BJ (cell line): ENCODE data around the gene FRMD4A. TPM values are rescaled to one million over a fixed set of nuclear protein-coding genes. Genes with fewer than 3 reads are reported as not detected.
A peak's percentile ranks its signal among the peaks of the same experiment; 100 is the strongest.

Experiments used
- CTCF ChIA-PET: fragments of 350-600 bp; formaldehyde crosslinking; extraction: SDS; loops from one replicate; lab custom pipeline; 2021; ENCODE audit warnings: antibody characterized with exemption, inconsistent platforms; lab: Yijun Ruan, JAX
- POLR2A ChIA-PET: fragments of 300-600 bp; sonication (Branson Sonifier 250); formaldehyde crosslinking; extraction: SDS; loops from one replicate; lab custom pipeline; 2021; ENCODE audit warnings: antibody characterized with exemption; lab: Charles Lee
- DNase-seq: peaks from one replicate; pipeline ENCODE4 v3.0.0-alpha.2; 2011; ENCODE audit warnings: low read depth
- H3K27me3 ChIP-seq: 2 replicates; pipeline ENCODE4 v1.6.0; 2011; ENCODE audit warnings: low read length; ENCODE audit not compliant: control insufficient read depth, insufficient read depth
- H3K36me3 ChIP-seq: 2 replicates; pipeline ENCODE4 v1.5.1; 2011; ENCODE audit warnings: low read length; ENCODE audit not compliant: control insufficient read depth, insufficient read depth
- H3K4me3 ChIP-seq: 2 replicates; pipeline ENCODE4 v1.5.1; 2011; ENCODE audit warnings: low read depth, mild to moderate bottlenecking, control low read depth, low read length
- polyA plus RNA-seq: library from polyadenylated mRNA; depleted of rRNA; stranded (reverse); fragments of >200 nt; gene quantifications from 2 replicates; pipeline ENCODE4 v1.2.3, GENCODE V29; 2011
- TF ChIP-seq, protein P1 (sequence below): IDR thresholded peaks from 2 replicates; pipeline ENCODE4 v1.5.1; 2011; ENCODE audit warnings: low read depth, mild to moderate bottlenecking, control low read depth, inconsistent platforms, low read length, moderate library complexity; ENCODE audit not compliant: insufficient read depth

The FRMD4A gene
- polyA plus RNA-seq, 1 experiment, result 31.6 TPM

DNA sequence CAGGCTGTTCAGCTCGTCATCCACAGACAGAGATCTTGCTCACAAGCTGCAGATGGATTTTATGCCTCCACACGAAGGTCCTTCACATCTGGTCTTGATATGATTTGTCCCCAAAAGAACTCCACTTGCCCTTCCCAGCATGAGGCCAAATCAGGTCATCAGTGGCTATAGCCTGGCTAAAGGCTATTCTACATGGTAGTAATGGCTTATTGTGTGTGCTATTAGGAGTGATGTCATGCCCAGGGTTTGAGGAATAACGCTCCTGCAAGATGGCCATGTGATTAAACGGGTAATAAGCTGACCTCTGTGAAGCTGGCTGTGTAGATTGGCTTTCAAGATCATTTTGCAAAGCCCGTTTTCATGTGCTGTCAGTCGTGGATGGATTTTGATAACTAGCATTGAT, 313.8 kb downstream of the FRMD4A start:
- DNase-seq, result no peak
- Histone ChIP-seq H3K36me3 (no peaks in the 10 kb centered on the region), H3K4me3 (no peak overlapping the region), H3K27me3 (no peaks in the 10 kb centered on the region)
- TF ChIP-seq, protein P1, sequence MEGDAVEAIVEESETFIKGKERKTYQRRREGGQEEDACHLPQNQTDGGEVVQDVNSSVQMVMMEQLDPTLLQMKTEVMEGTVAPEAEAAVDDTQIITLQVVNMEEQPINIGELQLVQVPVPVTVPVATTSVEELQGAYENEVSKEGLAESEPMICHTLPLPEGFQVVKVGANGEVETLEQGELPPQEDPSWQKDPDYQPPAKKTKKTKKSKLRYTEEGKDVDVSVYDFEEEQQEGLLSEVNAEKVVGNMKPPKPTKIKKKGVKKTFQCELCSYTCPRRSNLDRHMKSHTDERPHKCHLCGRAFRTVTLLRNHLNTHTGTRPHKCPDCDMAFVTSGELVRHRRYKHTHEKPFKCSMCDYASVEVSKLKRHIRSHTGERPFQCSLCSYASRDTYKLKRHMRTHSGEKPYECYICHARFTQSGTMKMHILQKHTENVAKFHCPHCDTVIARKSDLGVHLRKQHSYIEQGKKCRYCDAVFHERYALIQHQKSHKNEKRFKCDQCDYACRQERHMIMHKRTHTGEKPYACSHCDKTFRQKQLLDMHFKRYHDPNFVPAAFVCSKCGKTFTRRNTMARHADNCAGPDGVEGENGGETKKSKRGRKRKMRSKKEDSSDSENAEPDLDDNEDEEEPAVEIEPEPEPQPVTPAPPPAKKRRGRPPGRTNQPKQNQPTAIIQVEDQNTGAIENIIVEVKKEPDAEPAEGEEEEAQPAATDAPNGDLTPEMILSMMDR, result no peak
- POLR2A ChIA-PET, result no interaction called here
- CTCF ChIA-PET, result interaction anchor here (0.9 to 1.7 kb wide), 2 partner anchors 9 to 16 kb away, joined by 3 to 4 read pairs; no protein-coding TSS in a partner anchor

DNA sequence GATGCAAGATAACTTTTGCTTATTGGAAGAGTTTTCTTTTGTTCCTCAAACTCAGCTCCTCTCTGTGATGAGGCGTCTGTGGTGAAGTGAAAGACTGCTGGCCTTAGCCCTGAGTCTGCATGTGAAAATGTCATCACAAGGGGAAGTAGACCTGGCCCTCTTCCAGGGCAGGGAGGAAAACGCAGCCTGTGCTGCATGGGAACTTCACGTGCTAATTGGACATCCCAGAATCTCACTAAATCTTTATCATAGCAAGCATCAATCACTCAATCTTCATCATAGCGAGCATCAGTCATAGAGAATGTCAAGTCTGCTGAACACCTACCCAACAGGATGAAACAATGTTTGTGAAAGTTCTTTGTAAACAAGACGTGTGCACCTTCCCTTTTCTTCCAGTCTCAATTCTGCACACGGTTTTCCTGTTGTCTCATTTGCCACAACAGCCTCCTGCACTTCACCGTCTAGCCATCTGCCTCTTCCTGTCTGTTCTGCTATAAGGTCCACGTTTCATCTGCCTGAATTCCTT, 314.6 kb downstream of the FRMD4A start:
- no peak for DNase-seq
- Histone ChIP-seq H3K4me3 (no peak overlapping the region), H3K36me3 (no peaks in the 10 kb centered on the region), H3K27me3 (no peaks in the 10 kb centered on the region)
- ChIA-PET CTCF (interaction anchor here (0.9 to 1.7 kb wide), 2 partner anchors 10 to 17 kb away, joined by 3 to 4 read pairs; no protein-coding TSS in a partner anchor), POLR2A (no interaction called here)
- TF ChIP-seq, protein P1, result no peak

DNA sequence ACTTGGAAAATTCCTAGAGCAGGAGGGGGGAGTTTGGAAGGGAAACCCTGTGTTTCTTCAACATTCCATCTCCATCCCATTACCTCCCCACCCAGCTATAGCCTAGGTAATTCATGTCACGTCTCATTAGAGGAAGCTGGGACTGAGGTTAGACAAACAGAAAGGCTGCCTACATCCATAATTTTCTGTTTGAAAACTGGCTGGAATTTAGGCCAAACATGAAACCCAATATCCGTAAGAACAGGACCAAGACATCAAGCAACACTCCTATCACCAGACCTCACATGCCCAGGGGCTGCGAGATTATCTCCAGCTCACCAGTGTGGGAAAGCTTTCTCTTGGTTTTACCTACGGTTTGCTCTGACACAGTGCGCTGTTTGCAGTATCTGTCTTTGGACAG, 316.3 kb downstream of the FRMD4A start:
- DNase-seq, result no peak
- TF ChIP-seq, protein P1, result no peak
- no peaks in the 10 kb centered on the region for H3K36me3 ChIP-seq
- no peaks in the 10 kb centered on the region for H3K27me3 ChIP-seq
- ChIA-PET CTCF (no interaction called here), POLR2A (interaction anchor here (0.7 kb wide), 1 partner anchor 62 kb away, joined by 3 read pairs; no protein-coding TSS in a partner anchor)
- H3K4me3 ChIP-seq, result no peak overlapping the region

DNA sequence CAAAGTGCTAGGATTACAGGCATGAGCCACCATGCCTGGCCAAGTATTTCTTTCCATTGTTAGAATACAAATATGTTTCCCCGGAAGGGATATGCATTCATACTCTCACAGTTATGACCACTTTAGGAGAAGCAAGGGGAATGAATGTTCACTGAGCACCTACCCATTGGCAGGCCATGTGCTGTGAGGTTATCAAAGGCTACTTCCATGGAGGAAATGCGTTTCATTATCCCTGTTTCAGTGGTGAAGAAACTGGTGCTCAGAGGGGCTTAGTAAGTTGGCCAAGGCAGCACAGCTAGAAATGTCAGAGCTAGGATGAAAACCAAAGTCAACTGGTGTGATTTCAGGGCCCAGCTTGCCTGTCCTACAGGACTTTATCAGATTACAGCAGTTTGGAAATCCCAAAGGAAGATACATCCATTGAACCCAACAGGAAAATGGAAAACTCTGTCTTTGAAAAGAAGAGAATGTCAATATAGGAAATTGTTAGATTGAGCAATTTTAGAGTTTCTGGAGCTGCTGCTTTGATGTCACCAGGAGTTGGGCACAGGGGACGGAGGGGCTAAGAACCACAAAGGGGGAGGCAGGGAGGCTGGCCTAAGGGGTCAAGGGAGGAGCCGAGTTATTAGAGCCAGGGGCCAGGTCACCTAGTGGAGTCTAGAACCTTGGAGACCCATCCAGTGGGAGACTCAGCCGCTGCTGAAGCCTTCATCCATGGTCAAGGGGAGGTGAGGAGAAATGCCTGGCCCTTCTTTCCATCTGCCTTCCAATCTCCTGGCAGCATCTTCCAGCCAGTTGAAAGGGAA, 319.8 kb downstream of the FRMD4A start:
- CTCF ChIA-PET, result interaction anchor here (1.2 kb wide), 1 partner anchor 26 kb away, joined by 3 read pairs; no protein-coding TSS in a partner anchor
- Histone ChIP-seq H3K27me3 (no peaks in the 10 kb centered on the region), H3K36me3 (no peaks in the 10 kb centered on the region), H3K4me3 (no peak overlapping the region)
- no peak for DNase-seq
- POLR2A ChIA-PET, result interaction anchor here (0.6 kb wide), 1 partner anchor 65 kb away, joined by 4 read pairs; no protein-coding TSS in a partner anchor
- TF ChIP-seq, protein P1, result no peak

DNA sequence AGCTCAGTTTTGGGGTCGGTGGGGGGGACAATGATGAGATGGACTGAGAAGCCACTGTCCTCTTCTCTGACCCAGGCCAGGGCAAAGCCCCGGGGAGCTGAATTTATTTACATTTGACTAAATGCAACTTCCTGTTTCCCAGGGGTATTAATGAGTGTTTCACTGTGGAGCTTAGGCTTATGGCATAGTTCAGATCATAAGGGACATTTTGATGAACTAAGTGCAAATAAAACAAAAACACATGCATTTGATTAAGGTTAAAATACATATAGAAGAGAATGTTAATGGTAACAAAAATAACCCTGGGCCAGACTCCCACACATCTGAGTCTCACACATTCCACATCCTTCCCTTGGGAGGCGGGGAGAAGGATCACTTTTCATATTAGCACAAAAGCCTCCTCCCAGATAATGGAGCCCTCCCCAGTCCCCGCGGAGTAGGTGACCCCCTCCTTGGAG, 320.6 kb downstream of the FRMD4A start:
- Histone ChIP-seq H3K4me3 (peak overlapping the region; percentile 37), H3K27me3 (no peaks in the 10 kb centered on the region), H3K36me3 (no peaks in the 10 kb centered on the region)
- no peak for DNase-seq
- TF ChIP-seq, protein P1, result no peak
- ChIA-PET CTCF (interaction anchor here (1.2 kb wide), 1 partner anchor 25 kb away, joined by 3 read pairs; no protein-coding TSS in a partner anchor), POLR2A (no interaction called here)
